ENCODE measurements around the gene STAC2. TPM values are rescaled to one million over a fixed set of nuclear protein-coding genes. Genes with fewer than 3 reads are reported as not detected.

Gene STAC2
- total RNA-seq, 2 experiments from 2014 or later, result not detected

DNA sequence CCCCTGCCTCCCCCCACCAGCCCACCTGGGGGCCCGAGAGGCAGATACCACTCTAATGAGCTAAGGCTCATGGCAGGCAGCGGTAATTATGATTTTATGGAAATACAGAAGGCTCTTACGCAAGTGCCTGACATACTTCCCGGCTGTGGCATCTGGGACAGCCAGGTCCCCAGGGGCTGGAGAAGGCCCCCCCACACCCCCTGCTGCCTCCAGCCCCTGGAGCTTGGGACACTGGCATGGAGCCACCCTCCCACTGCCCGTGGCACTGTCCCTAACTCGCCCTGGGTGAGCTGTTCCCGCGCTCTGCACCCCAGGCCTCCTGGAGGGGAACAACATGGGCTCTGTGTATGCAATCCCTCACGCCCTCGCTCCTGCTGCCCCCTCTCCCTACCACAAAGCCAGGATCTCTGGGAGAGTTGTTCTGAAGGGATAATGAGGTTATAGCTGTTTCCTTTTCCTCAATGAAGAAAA, 5.4 kb upstream of the STAC2 start:
- Mint-ChIP-seq H3K36me3 (no peaks in the 10 kb centered on the region), H3K4me3 (no peak overlapping the region), H3K9me3 (no peaks in the 10 kb centered on the region), H3K27ac (no peak overlapping the region), H3K4me1 (ENCODE audit: low read depth) (peaks cover 9% of the 10 kb centered on the region), H3K27me3 (peaks cover 33% of the 10 kb centered on the region)
- DNase-seq, result no peak
- intact Hi-C loops (cut with micrococcal nuclease), result loop anchor here (10.0 kb wide), 1 partner anchor 246 kb away; no protein-coding TSS in a partner anchor
- ChIA-PET CTCF (interaction anchor here (0.6 to 20.1 kb wide), 13 partner anchors 8 to 248 kb away, joined by 3 to 580 read pairs (median 4); partner anchors contain the start of genes PLXDC1 and RPL19), POLR2A (interaction anchor here (1.7 to 2.7 kb wide), 2 partner anchors 24 to 26 kb away, joined by 5 read pairs; no protein-coding TSS in a partner anchor)

- Mint-ChIP-seq H3K4me1 (ENCODE audit: low read depth) (peaks cover 12% of the 10 kb centered on the region), H3K27ac (no peak overlapping the region), H3K9me3 (no peaks in the 10 kb centered on the region), H3K36me3 (no peaks in the 10 kb centered on the region), H3K4me3 (no peak overlapping the region), H3K27me3 (peaks cover 36% of the 10 kb centered on the region)
- CTCF ChIA-PET, result interaction anchor here (1.7 to 20.1 kb wide), 6 partner anchors 13 to 247 kb away, joined by 4 to 580 read pairs (median 18); partner anchors contain the start of gene RPL19
- intact Hi-C loops (cut with micrococcal nuclease), result loop anchor here (10.0 kb wide), 1 partner anchor 246 kb away; no protein-coding TSS in a partner anchor
- POLR2A ChIA-PET, result interaction anchor here (2.7 kb wide), 1 partner anchor 23 kb away, joined by 5 read pairs; no protein-coding TSS in a partner anchor
- DNase-seq, result no peak
Observed at GRCh38 chr17:39230361-39230760, 4.6 kb upstream of the STAC2 start.

GRCh38 chr17:39229274-39229913, 3.6 kb upstream of the STAC2 start:
- DNase-seq, result no peak
- H3K27ac Mint-ChIP-seq, result no peak overlapping the region
- H3K9me3 Mint-ChIP-seq, result no peaks in the 10 kb centered on the region
- no peak overlapping the region for H3K4me3 Mint-ChIP-seq
- peaks cover 12% of the 10 kb centered on the region for H3K4me1 Mint-ChIP-seq (ENCODE audit: low read depth)
- H3K36me3 Mint-ChIP-seq, result no peaks in the 10 kb centered on the region
- H3K27me3 Mint-ChIP-seq, result peaks cover 39% of the 10 kb centered on the region
- ChIA-PET CTCF (interaction anchor here (0.6 to 3.4 kb wide), 4 partner anchors 23 to 282 kb away, joined by 3 to 18 read pairs (median 3); no protein-coding TSS in a partner anchor), POLR2A (no interaction called here)
- intact Hi-C loops (cut with micrococcal nuclease), result no loop called here

GRCh38 chr17:39227364-39227919, 1.7 kb upstream of the STAC2 start:
- ChIA-PET POLR2A (no interaction called here), CTCF (interaction anchor here (1.1 kb wide), 2 partner anchors 20 to 63 kb away, joined by 3 to 4 read pairs; no protein-coding TSS in a partner anchor)
- no peak for DNase-seq
- H3K4me1 Mint-ChIP-seq (ENCODE audit: low read depth), result peaks cover 12% of the 10 kb centered on the region
- no peaks in the 10 kb centered on the region for H3K9me3 Mint-ChIP-seq
- intact Hi-C loops (cut with micrococcal nuclease), result no loop called here
- peaks cover 52% of the 10 kb centered on the region for H3K27me3 Mint-ChIP-seq
- H3K4me3 Mint-ChIP-seq, result no peak overlapping the region
- H3K36me3 Mint-ChIP-seq, result no peaks in the 10 kb centered on the region
- H3K27ac Mint-ChIP-seq, result no peak overlapping the region

DNA sequence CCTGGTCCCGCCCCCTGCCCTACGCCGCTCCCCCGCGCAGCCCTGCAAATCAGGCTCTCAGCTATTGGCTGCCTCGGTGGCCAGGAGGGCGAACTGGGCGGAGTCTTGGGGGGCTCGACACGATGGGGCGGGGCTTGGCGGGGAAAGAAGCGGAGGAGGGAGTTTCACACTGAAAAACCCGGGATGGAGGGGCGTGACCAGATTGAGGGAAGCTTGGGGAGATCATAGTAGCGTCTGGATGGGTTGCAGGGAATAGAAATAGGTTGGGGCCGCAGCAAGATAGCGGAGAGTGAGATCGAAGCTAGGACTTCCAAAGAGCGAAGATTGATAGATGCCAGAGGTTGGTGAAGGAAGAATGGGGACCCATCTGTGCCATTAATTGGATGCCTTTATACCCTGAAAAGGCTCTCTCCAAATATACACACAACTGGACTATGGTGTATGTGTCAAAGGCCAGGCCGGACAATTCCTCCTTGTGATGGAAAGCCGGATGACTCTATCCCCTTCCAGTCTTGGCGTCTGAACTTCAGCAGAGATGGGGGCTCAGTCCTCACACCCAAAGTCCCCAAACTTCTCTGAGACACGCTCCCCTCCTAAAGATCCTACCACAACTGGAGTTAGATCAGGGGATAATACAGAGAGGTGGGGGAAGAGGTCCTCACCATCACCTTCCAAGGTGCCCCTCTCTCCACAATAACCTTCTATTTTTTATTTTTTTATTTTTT, 376 bp upstream of the STAC2 start:
- Mint-ChIP-seq H3K4me1 (ENCODE audit: low read depth) (peaks cover 4% of the 10 kb centered on the region), H3K27ac (no peak overlapping the region), H3K4me3 (peak overlapping the region; percentile 47), H3K27me3 (peaks cover 41% of the 10 kb centered on the region), H3K9me3 (no peaks in the 10 kb centered on the region), H3K36me3 (no peaks in the 10 kb centered on the region)
- ChIA-PET POLR2A (no interaction called here), CTCF (interaction anchor here (1.0 to 1.2 kb wide), 3 partner anchors 11 to 18 kb away, joined by 4 to 6 read pairs (median 5); no protein-coding TSS in a partner anchor)
- intact Hi-C loops (cut with micrococcal nuclease), result no loop called here
- DNase-seq, result peak; percentile 37

DNA sequence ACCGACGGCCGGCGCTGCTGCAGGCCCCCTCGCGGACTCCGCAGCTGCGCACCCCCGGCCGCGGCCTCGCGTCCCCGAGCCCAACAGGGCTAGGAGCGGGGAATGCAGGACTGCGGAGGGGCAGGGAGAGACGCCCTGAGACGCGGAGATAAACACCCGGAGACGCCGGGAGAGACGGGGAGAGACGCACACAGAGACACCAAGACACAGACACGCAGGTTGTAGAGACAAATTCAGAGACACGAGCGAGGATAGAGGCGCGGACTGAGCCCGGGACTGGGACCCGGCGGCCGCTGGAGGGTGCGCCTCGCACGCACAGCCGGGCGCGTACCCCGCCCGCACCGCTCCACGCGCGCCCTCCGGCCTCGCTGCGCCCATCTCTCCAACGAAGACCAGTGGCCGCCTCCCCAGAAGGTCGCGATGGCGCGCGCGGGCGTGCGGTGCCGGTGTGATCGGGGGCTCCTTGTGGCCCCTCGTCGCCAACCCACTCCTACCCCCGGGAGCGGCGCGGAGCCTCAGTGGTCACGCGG, 902 bp downstream of the STAC2 start:
- no peak for DNase-seq
- Mint-ChIP-seq H3K27me3 (peaks cover 41% of the 10 kb centered on the region), H3K36me3 (no peaks in the 10 kb centered on the region), H3K4me1 (ENCODE audit: low read depth) (peaks cover 4% of the 10 kb centered on the region), H3K9me3 (no peaks in the 10 kb centered on the region), H3K27ac (no peak overlapping the region), H3K4me3 (no peak overlapping the region)
- intact Hi-C loops (cut with micrococcal nuclease), result no loop called here
- ChIA-PET CTCF (no interaction called here), POLR2A (no interaction called here)

- H3K4me3 Mint-ChIP-seq, result no peak overlapping the region
- CTCF ChIA-PET, result interaction anchor here (0.9 to 1.6 kb wide), 2 partner anchors 8 to 12 kb away, joined by 3 to 8 read pairs; no protein-coding TSS in a partner anchor
- intact Hi-C loops (cut with micrococcal nuclease), result no loop called here
- no peak for DNase-seq
- H3K27me3 Mint-ChIP-seq, result peaks cover 38% of the 10 kb centered on the region
- peaks cover 4% of the 10 kb centered on the region for H3K4me1 Mint-ChIP-seq (ENCODE audit: low read depth)
- POLR2A ChIA-PET, result no interaction called here
- H3K36me3 Mint-ChIP-seq, result no peaks in the 10 kb centered on the region
- H3K9me3 Mint-ChIP-seq, result no peaks in the 10 kb centered on the region
- no peak overlapping the region for H3K27ac Mint-ChIP-seq
Observed at GRCh38 chr17:39223907-39224777, 1.6 kb downstream of the STAC2 start.

DNA sequence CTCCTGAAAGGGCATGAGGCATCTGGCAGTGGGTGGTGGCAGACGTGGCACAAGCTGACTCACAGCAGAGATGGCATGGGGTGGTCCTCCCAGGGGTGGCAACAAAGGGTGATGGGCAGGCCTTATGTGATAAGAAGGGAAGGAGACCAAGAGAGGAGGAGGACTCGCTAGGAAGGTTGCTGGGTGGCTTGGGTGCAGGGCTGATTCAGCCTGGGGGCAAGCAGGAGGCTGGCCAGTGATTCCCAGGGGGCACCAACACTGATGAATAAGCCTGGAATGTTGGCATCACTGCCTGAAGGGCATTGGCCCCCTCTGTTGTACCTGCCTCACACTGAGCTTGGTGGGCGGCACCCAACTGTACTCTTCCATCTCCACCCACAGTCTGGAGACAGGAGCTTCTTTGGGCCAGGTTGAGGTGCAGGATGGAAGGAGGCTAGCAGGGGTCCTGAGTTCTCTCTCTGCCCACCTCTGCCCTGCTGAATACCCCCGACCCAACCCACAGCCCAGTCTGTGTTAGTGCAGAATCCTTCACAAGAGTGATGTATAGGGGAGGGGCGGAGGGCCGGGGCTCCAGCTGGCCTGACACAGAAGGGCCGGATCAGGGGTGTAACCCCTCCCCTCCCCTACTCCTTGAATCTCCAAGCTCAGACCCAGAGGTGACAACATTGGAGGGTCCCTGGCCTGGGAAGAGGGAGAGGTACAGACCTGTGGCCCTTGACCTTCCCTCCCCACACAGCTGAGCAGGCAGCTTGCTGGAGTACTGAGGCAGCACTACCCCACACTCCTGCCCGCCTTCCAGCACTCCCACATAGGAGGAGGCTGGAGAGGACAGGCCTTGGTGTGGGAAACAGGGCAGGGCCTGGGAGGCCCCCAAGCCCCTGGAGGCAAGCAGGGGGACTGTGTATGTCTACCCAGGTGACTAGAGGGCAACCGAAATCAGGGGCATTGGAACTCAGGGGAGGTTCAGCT, 2.6 kb downstream of the STAC2 start:
- Mint-ChIP-seq H3K4me1 (ENCODE audit: low read depth) (peaks cover 4% of the 10 kb centered on the region), H3K9me3 (no peaks in the 10 kb centered on the region), H3K4me3 (no peak overlapping the region), H3K36me3 (no peaks in the 10 kb centered on the region), H3K27ac (no peak overlapping the region), H3K27me3 (peaks cover 37% of the 10 kb centered on the region)
- POLR2A ChIA-PET, result no interaction called here
- no peak for DNase-seq
- CTCF ChIA-PET, result interaction anchor here (0.9 to 1.6 kb wide), 4 partner anchors 9 to 21 kb away, joined by 3 to 8 read pairs (median 4); no protein-coding TSS in a partner anchor
- intact Hi-C loops (cut with micrococcal nuclease), result no loop called here

DNA sequence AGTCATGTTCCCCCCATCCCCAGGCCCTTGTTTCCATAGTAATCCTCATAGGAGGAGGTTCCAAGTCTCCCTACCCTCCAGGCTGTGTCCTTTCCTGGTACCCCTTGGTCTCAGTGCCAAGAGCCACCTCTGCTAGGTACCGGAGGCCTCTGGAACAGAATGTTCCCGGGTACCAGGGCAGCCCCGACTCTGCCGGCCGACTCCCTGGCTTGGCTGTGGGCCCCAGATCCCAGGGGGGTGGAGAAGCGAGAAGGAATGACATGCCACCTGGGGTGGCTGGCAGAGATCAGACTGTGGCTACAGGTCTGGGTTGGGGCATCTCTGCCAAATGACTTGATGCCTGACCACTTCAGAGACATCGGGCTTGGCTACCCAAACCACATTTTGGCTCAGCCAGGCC, 3.6 kb downstream of the STAC2 start:
- intact Hi-C loops (cut with micrococcal nuclease), result no loop called here
- Mint-ChIP-seq H3K36me3 (no peaks in the 10 kb centered on the region), H3K27ac (no peak overlapping the region), H3K4me3 (no peak overlapping the region), H3K4me1 (ENCODE audit: low read depth) (peaks cover 6% of the 10 kb centered on the region), H3K9me3 (no peaks in the 10 kb centered on the region), H3K27me3 (peaks cover 33% of the 10 kb centered on the region)
- no peak for DNase-seq
- CTCF ChIA-PET, result interaction anchor here (1.3 kb wide), 1 partner anchor 16 kb away, joined by 3 read pairs; no protein-coding TSS in a partner anchor
- POLR2A ChIA-PET, result no interaction called here

GRCh38 chr17:39221572-39221971, 4.2 kb downstream of the STAC2 start:
- POLR2A ChIA-PET, result no interaction called here
- peaks cover 34% of the 10 kb centered on the region for H3K27me3 Mint-ChIP-seq
- no peak overlapping the region for H3K27ac Mint-ChIP-seq
- no peaks in the 10 kb centered on the region for H3K36me3 Mint-ChIP-seq
- intact Hi-C loops (cut with micrococcal nuclease), result no loop called here
- CTCF ChIA-PET, result interaction anchor here (0.9 to 1.6 kb wide), 3 partner anchors 10 to 23 kb away, joined by 3 to 6 read pairs (median 3); no protein-coding TSS in a partner anchor
- no peak for DNase-seq
- no peaks in the 10 kb centered on the region for H3K9me3 Mint-ChIP-seq
- no peak overlapping the region for H3K4me3 Mint-ChIP-seq
- peaks cover 6% of the 10 kb centered on the region for H3K4me1 Mint-ChIP-seq (ENCODE audit: low read depth)
